ENCODE measurements around the gene RFX8. TPM values are rescaled to one million over a fixed set of nuclear protein-coding genes. Genes with fewer than 3 reads are reported as not detected.

The RFX8 gene
- total and polyA plus RNA-seq, 8 donors: 0.13 to 0.92 TPM; not detected in 6

DNA sequence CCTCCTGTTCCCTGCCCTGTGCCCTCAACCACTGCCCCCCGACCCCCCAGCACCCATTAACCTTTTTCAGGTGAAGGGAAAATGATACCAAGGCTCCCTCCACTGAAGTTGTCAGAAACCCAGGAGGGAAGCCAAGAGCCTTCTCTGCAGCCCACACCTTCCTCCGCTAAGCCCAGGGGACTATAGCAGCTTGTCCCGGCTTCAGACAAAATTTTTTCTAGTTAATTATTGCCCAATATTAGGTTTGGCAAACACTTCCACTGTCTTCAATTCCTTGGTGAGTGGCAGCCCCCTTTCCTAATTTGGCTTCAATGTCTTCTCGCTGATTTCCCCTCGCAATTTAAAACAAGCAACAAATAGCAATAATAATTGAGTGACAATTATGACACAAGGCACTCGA is 23.9 kb downstream of the RFX8 start:
- Histone ChIP-seq H3K9me3 (no peaks in the 10 kb centered on the region), H3K27ac (no peak overlapping the region), H3K36me3 (no peaks in the 10 kb centered on the region), H3K4me1 (no peaks in the 10 kb centered on the region), H3K27me3 (no peaks in the 10 kb centered on the region), H3K4me3 (no peak overlapping the region)
- intact Hi-C loops (cut with DNase I; ENCODE audit: low total_unique reads): no loop called here
- 67 to 74% (median 71%) methylated on average over 6 of the region's 6 CpGs for WGBS, 5 donors
- TF ChIP-seq POLR2AphosphoS5 (IDR thresholded peaks at IDR 0.05): no peak
- TF ChIP-seq EP300 (IDR thresholded peaks at IDR 0.05): no peak
- no peak for TF ChIP-seq POLR2A (IDR thresholded peaks at IDR 0.05)
- TF ChIP-seq CTCF (IDR thresholded peaks at IDR 0.05): no peak
- no peak for DNase-seq

DNA sequence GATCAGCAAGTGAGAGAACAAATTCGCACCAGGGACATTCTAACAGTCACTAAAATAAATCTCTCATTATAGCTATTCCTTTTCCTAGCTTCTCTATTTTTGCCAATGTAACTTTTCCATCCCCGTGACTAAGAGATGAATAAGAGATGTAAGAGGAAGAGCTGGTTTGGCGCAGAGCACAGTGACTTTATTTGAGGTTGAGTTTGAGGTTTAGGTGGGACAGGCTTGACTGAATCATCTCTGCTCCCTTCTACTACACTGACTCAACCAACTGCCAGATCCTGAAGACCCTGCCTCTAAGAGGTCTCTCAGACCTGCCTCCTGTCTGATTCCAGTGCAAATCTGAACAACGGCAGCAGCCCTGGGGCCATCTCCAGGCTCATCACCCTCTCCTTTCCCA is 28.0 kb downstream of the RFX8 start:
- no peaks in the 10 kb centered on the region for H3K36me3 ChIP-seq
- H3K4me1 ChIP-seq: no peaks in the 10 kb centered on the region
- WGBS, 5 donors: 73 to 93% (median 86%) methylated on average over 4 of the region's 4 CpGs
- intact Hi-C loops (cut with DNase I; ENCODE audit: low total_unique reads): no loop called here
- no peak overlapping the region for H3K27ac ChIP-seq
- no peaks in the 10 kb centered on the region for H3K27me3 ChIP-seq
- no peak overlapping the region for H3K4me3 ChIP-seq
- no peak for DNase-seq
- TF ChIP-seq POLR2AphosphoS5 (IDR thresholded peaks at IDR 0.05) (no peak), POLR2A (IDR thresholded peaks at IDR 0.05) (no peak), CTCF (IDR thresholded peaks at IDR 0.05) (no peak), EP300 (IDR thresholded peaks at IDR 0.05) (no peak)
- H3K9me3 ChIP-seq: no peaks in the 10 kb centered on the region

GRCh38 chr2:101442667-101443061 is 32.2 kb downstream of the RFX8 start:
- no peak overlapping the region for H3K27ac ChIP-seq
- intact Hi-C loops (cut with DNase I; ENCODE audit: low total_unique reads): no loop called here
- H3K4me3 ChIP-seq: no peak overlapping the region
- H3K9me3 ChIP-seq: no peaks in the 10 kb centered on the region
- TF ChIP-seq POLR2AphosphoS5 (IDR thresholded peaks at IDR 0.05) (no peak), CTCF (IDR thresholded peaks at IDR 0.05) (no peak), EP300 (IDR thresholded peaks at IDR 0.05) (no peak), POLR2A (IDR thresholded peaks at IDR 0.05) (no peak)
- no peaks in the 10 kb centered on the region for H3K36me3 ChIP-seq
- H3K27me3 ChIP-seq: no peaks in the 10 kb centered on the region
- 84 to 100% (median 95%) methylated on average over 3 of the region's 3 CpGs for WGBS, 5 donors
- no peak for DNase-seq
- peaks cover 0 to 10% (median 0%) of the 10 kb centered on the region in 4 donors for H3K4me1 ChIP-seq

DNA sequence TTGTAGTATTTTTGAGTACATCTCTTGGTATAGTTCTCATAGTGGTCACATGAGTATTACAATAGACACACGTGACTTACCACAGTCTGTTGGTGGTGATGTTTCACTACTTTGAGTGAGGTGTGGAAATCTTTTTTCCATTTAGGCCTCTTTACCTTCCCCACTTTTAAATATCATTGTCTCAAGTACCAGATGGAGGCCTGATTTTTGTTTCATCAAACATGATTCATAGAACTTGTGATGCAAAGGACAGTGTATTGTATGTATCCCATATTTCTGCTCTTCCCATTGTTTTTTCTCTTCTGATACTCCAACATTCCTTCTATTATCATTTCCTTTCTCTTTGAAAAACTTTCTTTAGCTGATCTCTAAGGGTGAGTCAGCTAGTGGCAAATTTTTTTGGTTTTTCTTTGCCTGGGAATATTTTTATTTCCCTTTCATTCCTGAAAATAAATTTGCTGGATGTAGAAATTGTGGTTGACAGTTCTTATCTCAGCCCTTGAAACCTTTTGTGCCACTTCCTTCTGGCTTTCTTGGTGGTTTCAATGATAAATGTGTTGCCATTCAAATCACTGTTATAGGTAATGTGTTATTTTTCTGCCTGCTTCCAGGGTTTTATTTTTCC is 32.8 kb downstream of the RFX8 start:
- Histone ChIP-seq H3K4me1 (peaks cover 0 to 10% (median 0%) of the 10 kb centered on the region in 4 donors), H3K9me3 (no peaks in the 10 kb centered on the region), H3K27ac (no peak overlapping the region), H3K36me3 (no peaks in the 10 kb centered on the region), H3K27me3 (no peaks in the 10 kb centered on the region), H3K4me3 (no peak overlapping the region)
- no peak for DNase-seq
- TF ChIP-seq EP300 (IDR thresholded peaks at IDR 0.05): no peak
- TF ChIP-seq POLR2AphosphoS5 (IDR thresholded peaks at IDR 0.05): no peak
- TF ChIP-seq CTCF (IDR thresholded peaks at IDR 0.05): no peak
- no peak for TF ChIP-seq POLR2A (IDR thresholded peaks at IDR 0.05)
- intact Hi-C loops (cut with DNase I; ENCODE audit: low total_unique reads): no loop called here
- WGBS, 5 donors: 58 to 79% (median 78%) methylated on average over 1 of the region's 1 CpG

Measured in stomach (tissue), 9 donors.